Measurements from ENCODE around the gene RETN. TPM values are rescaled to one million over a fixed set of nuclear protein-coding genes. Genes with fewer than 3 reads are reported as not detected.

The RETN gene, protein sequence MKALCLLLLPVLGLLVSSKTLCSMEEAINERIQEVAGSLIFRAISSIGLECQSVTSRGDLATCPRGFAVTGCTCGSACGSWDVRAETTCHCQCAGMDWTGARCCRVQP
- not detected in 2 replicates for total RNA-seq (2014; rRNA removed; shearing (Covaris generic))
- not detected in 2 replicates for polyA plus RNA-seq (2014; cell fraction: nucleus; rRNA removed)

DNA sequence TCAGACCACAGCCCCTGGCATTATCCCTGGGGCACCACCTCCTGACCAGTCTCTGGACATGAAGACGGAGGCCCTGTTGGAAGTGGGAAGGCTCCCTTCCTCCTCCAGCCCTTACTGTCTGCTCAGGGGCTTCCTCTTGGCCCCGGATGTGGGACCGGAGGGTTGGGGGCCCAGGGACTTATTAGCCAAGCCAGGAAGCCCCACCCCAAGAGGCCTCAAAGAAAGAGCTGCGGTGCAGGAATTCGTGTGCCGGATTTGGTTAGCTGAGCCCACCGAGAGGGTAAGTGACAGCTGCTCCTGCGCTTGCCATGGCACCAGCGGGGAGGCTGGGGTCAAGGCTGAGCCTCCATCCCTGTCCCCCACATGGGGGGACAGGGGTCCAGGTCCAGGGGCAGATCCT is at the start of gene RETN:
Gene RETN (plus strand): TSS at position 208 of the 400 bp plus-strand sequence. CDS start 278 bp downstream, outside the sequence.
- no peak for DNase-seq (ENCODE audit: extremely low read depth, low read depth)

DNA sequence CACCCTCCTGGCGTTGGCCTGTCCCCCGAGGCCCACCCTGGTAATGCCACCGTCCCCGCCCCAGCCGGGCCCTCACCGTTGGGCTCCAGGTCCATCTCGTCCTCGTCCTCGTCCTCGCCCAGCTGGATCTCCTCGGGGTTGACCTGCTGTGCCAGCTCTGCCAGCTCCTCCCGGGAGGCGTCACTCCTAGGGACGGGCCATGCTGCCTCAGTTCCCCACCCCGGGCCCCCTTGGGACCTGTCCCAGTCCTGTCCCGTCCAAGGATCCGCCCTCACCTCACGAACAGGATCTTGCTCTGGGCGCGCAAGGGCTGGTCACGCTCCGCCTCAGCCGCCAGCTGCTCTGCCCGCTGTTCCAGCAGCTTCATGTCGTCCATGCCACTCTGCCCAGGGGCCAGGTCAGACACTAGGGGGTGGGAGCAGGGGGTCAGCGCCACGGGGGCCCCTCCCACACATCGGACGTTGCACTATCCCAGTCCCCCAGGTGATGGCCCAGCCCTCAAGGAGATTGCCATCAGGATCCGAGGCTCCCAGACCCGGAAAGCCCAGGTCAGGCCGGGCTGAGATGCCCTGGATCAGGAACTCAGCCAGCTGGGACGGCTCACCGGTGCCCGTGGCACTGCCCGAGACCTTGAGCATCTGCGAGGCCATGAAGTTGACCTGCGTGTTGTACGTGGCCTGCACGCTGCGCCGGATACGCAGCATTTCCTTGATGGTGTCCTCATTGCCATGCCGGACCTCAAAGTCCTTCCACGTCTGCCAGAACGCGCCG is 49.0 kb upstream of the RETN start:
- no peak for DNase-seq (ENCODE audit: extremely low read depth, low read depth)

DNA sequence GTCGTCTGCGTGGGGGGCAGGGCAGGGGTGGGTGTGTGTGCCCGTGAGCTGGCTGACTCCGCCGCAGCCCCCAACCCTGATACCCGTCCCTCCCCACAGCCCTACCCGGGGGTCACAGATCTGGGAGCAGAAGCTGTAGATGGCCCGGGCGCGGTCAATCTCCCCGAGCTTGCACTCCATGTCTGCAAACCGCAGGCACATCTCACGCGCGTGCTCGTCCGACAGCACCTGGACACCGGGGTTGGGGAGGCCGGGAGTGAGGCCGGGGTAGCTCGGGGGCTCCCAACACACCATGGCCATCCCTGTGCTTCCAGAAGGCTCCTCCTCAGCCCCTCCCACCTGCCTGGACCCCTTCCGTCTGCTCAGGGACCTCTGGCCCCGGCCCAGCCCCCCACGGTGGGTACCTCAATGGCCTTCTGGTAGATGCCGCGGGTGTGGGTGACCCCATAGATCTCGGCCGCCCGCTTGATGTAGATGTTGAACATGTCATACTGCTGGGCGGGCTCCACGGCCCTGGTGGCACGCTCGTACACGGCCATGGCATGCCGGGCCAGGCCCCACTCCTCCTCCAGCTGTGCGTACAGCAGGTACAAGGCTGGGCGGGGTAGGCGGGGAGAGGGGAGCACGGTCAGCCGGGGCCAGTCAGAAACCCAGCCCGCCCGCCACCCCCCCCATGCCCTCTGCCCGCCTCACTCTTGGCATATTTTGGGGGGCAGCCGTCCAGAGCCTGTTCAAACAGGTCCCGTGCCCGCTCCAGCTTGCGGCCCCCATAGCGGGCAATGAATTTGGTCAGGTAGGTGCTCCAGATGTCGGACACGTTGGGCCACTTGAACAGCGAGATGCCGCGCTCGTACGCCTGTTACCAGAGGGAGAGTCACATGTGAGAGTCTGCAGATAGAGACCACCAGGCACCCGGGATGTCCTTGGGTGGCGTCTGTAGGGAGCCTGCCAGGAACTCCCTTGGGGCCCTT is 48.1 kb upstream of the RETN start:
- no peak for DNase-seq (ENCODE audit: extremely low read depth, low read depth)

DNA sequence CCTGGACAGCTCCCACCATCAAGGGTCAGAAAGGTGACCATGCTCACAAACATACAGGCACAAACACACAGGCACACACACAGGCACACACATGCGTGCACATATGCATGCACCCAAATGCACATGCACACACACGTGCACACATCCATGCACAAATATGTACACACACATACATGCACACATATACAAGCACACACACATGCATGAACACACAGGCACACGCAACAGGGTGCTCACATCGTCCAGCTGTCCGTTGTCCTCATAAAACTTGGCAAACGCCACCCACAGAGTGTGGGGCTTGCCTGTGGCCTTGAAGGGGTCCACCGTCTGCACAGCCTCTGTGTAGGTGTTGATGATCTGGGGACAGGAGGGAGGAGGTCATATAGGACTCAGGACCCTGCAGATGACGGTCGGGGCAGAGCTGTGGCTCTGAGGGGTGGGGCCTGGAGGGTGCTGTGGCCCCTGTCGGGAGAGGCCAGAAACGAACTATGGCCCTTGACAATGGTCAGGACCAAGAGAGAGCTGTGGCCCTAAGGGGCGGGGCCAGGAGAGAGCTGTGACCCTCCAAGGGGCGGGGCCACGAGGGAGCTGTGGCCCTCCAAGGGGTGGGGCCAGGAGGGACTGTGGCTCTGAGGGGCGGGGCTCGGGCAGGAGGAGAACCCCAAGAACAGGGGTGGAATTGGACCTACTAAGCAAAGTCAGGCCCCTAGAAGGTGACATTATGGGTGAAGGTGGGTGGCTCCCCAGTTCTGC is 45.7 kb upstream of the RETN start:
- DNase-seq (ENCODE audit: extremely low read depth, low read depth) = no peak

DNA sequence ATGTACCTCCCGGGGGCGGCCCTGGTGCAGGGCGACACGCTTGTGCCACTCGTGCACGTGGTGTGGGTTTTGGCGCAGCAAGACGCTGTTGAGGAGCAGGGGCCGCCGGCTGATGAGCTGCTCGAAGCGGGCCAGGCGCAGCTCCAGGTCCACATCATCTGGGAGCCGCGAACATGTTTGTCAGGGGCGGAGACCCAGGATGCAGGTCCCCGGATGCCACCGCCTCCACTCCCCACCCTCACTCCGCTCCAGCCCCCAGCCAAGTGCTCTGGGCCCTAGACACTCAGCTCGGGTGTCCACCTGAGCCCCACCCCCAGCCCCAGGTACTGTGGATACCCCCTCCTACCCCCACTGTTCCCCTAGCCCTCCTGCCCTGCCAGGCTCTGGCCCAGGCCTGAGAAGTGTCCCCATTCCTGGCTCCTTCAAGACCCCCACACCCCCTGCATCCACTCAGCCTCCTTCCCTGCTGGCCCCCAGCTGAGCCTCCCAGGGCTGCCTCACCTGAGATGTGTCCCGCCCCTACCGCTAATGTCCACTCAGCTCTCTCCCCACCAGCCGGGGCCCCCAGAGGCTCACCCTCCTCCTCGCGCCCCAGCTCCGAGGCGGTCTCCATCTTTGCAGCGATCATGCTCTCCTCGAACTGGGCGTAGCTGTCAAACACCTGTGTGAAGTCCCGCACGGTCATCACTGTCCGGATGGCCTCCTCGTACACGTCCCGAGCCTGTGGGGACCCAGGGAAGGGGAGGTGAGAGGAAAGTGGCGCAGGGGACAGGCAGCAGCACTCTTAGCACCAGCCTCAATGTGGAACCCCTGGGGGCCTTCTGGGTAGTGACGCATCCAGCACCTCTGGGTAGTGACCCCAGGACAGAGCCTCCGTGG is 44.9 kb upstream of the RETN start:
- no peak for DNase-seq (ENCODE audit: extremely low read depth, low read depth)

DNA sequence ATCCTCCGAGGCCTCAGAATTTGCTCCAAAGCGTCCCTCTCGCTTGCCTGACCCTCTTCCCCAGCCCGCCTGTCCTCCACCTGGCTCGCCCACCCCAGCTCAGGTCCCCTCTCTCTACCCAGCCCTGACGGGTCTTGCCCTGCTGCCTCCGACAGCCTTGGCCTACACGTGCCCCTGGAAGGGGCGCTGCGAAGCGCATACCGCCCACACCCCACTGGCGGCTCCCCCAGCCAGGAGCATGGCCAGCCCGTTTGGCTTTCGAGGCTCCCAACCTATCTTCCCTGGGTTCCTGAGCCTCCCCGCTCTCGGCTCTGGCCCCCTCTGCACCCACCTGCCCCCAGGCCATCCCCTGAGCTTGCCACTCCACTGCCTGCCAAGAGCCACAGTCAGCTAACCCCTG is 44.0 kb upstream of the RETN start:
- DNase-seq (ENCODE audit: extremely low read depth, low read depth) = no peak

DNA sequence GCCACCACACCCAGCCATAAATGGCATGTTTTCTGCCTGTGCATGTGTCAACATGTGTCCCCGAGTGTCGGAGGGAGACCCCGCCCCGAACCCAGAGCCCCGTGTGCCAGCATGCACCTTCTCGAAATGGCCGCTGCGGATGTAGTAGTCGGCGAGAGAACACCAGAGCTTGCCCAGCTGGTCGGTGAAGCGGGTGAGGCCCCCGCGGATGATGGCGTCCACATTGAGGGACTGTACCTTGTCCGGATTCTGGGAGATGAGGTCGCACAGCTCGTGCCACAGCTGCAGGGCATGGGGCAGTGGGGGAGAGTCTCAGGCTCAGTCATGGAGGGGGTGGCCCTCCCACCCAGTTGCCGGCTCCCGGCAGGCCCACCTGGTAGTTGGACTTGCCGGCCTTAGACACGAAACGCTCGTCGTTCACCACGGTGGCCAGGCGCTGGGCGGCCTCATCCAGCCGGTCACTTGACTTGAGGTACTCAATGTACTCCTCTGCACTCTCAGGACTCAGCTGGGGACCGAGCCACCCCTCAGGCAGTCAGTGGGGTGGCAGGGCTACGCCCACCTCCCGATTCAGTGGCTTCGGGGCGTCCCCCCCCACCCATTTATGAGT is 43.0 kb upstream of the RETN start:
- DNase-seq (ENCODE audit: extremely low read depth, low read depth) = no peak

DNA sequence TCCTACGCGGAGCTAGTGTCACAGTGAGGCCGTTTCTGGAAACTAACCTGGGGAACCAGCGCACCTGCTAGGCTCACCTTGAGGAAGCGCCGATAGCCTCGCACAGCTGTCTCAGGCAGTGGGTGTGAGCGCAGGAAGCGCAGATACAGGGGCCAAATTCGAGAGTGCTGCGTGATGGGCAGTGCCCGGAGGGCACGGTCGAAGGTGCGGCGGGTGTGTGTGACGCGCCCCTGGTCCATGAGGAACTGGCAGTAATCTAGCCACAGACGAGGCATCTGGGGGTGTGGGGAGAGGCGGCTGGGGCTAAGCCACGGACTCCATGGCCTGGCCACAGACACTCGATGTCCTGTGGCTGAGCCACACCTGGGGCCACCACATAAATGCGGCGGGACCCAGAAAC is 41.7 kb upstream of the RETN start:
- no peak for DNase-seq (ENCODE audit: extremely low read depth, low read depth)

DNA sequence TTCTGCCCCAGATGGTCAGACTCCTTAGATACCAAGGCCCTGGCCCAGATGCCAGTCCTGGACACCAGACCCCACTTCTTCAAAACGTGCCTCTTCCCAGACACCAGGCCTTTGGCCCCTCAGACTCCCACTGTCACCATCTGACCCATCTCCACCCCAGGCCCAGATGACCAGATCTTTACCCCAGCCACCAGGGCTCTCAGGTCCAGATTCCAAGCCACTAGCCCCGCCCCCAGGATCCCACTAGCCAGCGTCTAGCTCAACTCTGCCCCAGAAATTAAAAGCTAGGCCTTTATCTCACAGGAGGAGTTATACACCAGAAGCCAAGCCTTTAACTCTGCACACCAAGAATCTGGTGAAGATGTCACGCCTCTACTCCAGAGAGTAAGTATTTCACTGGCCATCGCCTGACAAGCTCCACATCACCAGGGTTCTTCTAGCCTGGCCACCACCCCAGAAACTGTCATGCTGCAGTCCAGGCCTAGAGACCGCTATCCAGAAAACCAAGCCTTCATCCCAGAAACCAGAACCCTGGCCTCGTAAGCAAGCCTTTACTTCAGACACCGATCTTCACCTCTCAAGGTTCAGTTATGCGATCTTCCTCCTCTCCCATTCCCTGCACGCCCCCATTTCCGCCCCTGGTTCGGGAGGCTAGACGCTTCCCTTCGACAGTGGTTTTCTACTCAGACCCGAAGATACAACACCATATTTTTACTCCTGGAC is 40.1 kb upstream of the RETN start:
- no peak for DNase-seq (ENCODE audit: extremely low read depth, low read depth)

DNA sequence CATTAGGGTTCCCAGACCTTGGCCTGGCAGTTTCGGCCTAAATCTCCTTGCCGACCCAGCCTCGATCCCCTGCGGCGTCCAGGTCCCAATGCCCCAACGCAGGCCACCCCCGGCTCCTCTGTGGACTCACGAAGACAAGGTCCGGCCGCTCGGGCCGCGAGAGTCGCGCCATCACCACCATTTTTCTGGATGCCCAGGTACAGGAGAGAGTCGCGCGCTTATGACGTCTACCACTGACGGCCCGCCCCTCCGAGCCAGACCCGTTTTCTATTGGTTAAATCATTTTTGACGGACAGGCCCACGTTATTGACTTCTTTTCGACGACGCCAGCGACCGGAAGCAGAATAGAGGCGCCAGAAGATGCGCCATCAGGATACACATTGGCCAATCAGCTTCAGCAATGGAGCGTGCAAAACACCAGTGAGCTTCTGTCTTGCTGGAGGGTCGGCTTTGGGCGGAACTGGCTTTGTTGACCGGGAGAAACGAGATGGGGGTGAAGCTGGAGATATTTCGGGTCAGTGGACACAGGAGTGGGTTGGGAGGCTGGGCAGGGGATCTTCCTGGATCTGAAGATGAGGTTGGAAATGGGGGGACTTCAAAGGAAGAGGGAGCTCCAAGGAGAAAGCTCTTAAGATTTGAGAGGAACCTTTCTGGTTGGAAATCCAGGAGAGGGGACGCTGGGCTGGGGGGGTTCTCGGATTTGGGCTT is 39.3 kb upstream of the RETN start, which contains the start of the genes PET100 and XAB2:
Gene PET100 (plus strand): TSS at position 447 of the 708 bp plus-strand sequence. CDS start 41 bp downstream, at position 488.
Gene XAB2 (minus strand): TSS at position 199 of the 708 bp plus-strand sequence. CDS start 18 bp downstream, at position 181.
- DNase-seq (ENCODE audit: extremely low read depth, low read depth) = peak; percentile 98

DNA sequence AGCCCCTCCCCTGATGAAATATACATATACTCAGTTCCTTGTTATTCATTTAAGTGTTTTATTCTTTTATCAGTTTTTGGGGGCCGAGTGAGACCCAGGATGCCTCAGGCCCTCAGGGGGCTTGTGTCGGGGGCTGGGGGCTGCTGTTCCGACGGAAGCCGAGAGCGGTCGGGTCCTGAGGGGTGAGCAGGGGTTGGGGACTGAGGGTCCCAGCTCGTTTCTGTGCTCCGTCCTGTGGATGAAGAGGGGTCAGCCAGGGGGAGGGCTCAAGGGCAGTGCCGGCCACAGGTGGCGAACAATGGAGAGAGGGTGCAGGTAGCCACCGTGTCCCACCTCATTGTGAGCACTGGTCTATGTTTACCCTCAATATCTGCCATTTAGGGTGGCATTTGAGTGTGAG is 37.3 kb upstream of the RETN start:
- DNase-seq (ENCODE audit: extremely low read depth, low read depth) = no peak

DNA sequence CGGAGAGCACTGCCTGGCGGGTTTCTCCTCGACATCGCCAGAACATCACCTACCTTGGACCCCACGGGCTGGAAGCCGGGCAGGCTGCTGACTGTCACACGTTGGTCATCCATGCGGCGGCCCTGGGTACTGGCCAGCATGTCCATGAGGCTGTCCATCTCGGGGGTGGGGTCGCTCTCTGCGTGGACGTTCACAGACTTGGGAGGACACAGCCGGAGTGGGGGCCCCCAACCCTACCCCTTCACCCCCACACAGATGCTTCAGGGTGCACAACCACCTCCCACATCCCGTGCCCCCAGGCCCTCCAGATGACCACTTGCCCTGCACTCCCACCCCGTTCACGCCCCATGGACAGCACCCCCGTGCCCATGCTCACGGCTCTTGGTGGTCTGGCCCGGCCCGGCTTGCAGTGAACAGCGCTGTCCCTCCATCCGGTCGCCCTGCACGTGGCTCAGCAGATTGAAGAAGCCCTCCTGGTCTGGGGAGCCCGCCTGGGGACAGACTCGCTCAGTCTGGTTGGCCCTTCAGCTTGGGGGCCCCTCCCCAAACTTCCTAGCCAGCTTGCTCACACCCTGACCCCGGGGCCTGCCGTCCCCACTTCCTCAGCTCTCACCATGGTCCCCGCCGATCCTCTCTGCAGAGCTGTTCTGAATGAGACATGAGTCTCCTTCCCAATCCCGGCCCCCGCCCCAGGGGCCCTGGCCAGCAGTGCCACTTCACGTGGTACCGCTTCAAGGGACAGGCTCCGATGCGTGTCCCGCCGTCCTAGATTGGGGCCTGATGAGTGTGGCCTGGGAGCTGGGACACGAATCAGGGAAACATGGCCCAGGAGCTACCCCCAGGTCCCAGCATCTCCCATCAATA is 36.3 kb upstream of the RETN start:
- no peak for DNase-seq (ENCODE audit: extremely low read depth, low read depth)

DNA sequence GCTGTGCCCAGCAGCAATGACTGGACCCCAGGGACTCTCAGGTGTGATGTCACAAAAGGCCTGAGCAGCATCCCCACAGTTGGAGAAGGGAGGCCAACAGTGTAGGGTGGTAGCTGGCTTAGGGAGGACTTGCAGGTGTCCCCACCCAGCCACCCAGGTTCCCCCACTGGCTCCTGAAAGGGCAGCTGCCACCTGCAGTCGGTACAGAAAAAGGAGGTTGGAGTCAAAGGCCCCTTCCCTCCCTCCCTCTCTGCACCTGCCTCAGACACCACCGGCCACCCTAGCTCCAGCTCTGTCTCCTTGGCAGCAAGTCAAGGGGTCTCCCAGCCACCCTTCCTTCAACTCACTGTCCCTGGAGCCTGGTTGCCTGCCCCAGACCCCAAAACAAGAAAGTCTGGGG is 35.2 kb upstream of the RETN start, which contains the start of gene PCP2:
Gene PCP2 (minus strand): TSS at position 22 of the 400 bp plus-strand sequence. CDS start 262 bp downstream, outside the sequence.
- DNase-seq (ENCODE audit: extremely low read depth, low read depth) = no peak

DNA sequence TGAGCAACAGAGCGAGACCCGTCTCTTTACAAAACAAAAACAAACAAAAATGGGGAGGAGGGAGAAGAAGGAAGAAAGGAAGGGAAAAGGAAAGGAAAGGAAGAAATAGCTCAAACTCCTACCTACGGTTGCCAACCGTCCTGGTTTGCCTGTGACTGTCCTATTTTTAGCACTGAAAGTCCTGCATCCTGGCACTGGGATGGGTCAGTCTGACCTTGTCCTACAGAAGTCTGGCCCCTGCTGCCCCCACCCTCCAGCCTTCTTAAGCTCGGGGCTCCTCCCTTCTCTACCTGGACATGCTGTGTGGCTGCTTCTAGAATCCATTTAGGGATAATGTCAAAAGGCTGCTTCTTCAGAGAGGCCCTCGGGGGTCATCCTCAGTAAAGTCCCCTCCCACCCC is 33.2 kb upstream of the RETN start:
- DNase-seq (ENCODE audit: extremely low read depth, low read depth) = no peak

DNA sequence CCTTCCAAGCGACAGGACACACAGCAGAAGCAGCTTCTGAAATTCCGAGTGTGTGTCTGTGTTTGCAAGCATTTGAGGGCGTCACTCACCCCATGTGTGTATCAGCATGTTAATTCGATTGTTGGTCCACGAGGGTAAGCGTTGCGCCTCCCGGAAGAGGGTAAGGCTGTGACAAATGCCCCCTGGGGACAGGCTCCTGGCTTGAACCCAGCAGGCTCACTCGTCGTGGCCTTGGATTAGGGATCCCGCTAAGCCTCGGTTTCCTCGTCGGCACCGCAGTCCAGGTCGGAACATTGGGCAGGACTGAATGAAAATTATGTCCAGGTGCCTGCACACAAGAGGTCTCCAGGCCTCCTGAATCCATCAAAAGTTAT is 32.5 kb upstream of the RETN start:
- DNase-seq (ENCODE audit: extremely low read depth, low read depth) = no peak

DNA sequence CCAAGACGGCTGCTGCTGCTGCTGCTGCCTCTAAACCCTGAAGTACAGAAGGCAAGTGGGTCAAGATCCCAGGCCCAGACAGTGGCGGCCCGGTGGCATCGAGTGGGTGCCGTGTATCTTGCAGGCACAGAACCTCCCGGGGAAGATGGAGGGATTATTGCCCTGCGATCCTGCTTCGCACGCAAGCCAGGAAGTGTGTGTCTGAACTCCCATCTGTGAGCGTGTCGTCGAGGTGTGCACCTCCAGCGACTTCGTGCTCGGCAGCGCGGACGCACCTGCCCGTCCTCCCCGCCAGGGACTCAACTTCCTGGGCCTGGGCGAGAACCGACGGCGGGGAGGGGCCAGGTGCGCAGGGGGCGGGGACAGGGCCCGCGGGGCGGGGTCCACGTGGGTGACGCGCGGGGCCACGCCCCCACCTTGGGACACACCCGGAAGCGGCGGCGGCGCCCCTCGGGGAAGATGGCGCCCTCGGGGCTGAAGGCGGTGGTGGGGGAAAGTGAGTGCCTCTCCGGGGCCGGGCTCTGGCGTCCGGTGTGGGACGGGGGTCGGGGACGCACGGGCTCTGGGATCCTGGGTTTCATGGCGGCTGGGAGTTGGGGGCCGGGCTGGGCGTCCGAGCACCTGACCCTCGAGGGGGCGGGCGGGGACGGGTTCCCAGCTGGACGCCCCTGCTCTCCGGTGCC is 32.0 kb upstream of the RETN start, which contains the start of gene STXBP2:
Gene STXBP2 (plus strand): TSS at position 420 of the 683 bp plus-strand sequence. CDS start 40 bp downstream, at position 460.
- DNase-seq (ENCODE audit: extremely low read depth, low read depth) = peak; percentile 42
